AG09319 (cell line): ENCODE measurements around the gene LOXL3.

Source experiments
- DNase-seq: peaks from one replicate; pipeline ENCODE4 v3.0.0-alpha.2; 2010; ENCODE audit warnings: low read depth; ENCODE audit errors: extremely low read depth
- CTCF ChIP-seq: IDR thresholded peaks from 2 replicates; pipeline ENCODE4 v1.5.1; 2011; ENCODE audit warnings: low read depth, mild to moderate bottlenecking, inconsistent platforms, low read length, moderate library complexity

LOXL3 gene

GRCh38 chr2:74515271-74515980, 38.3 kb downstream of the LOXL3 start:
- TF ChIP-seq CTCF = no peak
- DNase-seq = no peak

DNA sequence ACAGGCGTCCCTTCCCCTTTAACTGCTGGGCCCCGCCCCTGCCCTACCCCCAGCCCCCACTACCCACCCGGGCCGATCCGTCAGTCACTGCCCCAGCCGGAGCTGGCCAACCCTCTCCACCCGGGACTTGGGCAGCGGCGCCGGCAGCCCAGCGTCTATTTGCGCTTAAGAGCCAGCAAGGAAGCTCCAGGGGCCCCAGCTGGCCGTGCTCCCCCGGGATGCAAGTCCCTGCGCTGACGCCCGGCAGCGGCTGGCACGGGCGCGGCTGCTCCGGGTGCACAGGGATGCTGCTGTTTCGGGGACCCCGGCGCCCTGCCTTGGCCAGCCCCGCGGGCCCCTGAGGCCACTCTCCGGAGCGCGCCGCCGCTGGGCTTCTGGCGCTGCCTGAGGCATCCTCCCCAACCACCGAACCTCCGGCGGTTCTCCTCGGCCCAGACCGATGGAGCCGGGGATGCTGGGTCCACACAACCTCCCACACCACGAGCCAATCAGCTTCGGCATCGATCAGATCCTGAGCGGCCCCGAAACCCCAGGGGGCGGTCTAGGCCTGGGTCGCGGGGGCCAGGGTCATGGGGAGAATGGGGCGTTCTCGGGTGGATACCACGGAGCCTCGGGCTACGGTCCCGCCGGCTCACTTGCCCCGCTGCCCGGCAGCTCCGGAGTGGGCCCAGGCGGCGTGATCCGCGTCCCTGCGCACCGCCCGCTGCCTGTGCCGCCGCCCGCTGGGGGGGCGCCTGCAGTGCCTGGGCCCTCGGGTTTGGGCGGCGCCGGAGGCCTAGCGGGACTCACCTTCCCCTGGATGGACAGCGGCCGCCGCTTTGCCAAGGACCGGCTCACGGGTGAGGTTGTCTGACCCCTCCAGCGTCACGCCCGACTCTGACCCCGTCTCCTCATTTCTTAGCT, 39.1 kb downstream of the LOXL3 start, which contains the start of gene TLX2:
TLX2 (plus strand) TSS at position 83 of the 903 bp plus-strand sequence; CDS start at position 440, 357 bp downstream.
- no peak for TF ChIP-seq CTCF
- DNase-seq = no peak

DNA sequence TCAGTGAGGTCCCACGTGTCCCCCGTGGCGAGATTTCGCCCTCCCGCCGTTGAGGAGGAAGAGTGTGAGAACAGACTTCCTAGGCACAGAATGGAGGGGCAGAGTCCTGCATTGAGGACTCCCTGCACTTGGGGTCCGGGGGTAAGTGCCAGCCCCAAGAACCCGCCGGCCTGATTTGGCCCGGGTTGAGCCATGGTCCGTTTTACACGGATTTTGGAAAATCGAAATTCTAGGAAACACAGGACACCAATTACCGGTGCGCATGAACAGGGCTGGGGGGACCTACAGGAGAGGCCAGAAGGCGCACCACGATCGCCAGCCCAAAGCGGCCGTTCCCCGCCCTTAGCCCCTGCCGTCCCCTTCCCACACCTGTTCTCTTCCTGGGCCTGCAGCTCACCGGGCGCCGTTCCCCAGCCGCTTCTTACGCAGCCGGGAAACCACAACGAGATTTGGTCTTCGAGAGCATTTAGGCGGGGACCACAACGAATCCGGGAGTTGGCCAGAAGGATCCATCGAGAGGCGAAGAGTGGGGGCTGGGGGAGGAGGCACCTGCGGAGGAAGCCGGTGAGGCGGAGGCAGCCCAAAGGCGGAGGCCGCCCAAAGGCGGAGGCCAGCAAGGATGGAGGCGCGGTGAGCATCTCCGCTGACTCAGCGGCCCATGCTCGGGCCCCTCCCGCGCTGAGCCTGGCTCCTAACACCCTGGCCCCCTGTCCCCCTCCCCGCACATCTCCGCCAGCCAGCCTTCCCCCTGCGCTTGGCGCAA, 40.0 kb downstream of the LOXL3 start:
- TF ChIP-seq CTCF = no peak
- no peak for DNase-seq

DNA sequence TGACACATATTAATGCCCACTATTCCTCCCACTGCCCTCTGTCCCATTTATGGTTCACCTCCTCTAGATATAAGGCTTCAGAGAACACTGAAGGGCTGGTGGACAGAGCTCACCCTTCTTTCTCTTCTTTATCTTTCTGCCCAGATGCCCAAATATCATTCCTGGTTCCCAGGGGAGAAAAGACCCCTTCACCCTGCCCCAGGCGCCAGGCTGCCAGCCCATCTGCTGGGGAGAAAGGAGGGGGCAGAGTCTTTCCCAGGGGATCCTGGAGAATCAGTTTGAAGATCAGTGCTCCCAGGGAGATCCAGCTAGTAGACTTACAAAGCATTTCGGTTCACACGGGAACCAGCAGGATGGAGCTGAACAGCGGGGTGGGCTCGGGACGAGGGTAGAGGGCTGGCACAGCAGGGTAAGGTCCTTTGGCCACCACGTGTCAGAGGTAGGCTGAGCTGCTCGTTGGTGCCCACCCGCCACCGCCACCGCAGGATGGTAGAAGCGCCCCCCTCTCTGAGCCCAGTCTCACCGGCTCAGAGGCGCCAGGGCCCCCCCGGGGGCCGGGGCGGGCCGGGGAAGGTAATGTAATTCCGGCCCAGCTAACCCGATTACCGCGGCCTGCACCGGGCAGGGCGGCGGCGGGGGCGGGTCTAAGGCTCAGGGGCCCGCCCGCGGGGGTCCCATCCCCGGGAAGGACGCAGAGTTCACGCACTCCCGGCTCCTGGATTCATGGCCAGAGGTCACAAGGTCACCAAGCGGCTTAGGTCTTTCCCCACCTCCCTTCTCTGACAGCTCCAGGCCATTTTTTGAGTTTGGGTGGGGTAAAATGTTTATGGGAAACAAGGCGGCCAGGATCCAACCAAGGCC, 40.8 kb downstream of the LOXL3 start:
- no peak for TF ChIP-seq CTCF
- DNase-seq = no peak

- TF ChIP-seq CTCF = no peak
- DNase-seq = no peak
Observed at GRCh38 chr2:74511104-74511989, 42.4 kb downstream of the LOXL3 start.

DNA sequence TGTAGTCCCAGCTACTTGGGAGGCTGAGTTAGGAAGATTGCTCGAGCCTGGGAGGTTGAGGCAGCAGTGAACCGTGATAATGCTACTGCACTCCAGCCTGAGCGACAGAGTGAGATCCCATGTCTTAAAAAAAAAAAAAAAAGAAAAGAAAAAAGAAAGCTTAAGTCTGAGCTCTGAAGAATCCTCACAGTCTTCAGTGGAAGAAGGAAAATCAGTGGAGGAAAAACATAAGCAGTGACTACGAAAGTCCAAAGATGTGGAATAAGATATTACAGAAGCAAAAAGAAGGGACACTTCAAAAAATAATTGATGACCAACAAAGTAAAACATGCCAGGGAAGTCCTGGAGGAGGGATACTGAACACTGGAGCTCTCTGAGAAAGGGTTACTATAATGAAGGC, 43.5 kb downstream of the LOXL3 start:
- no peak for TF ChIP-seq CTCF
- DNase-seq = no peak
